Nephron (organoid): ENCODE results near the gene VAX1.

ENCODE experiments used
- H3K27ac Mint-ChIP-seq, 3 experiments: 2 replicates each; pipeline ENCODE4 v1.8.0; 2020; ENCODE audit warnings: mixed read lengths in 3 of 3, mild to moderate bottlenecking in 2 of 3, moderate library complexity in 1 of 3
- H3K27me3 Mint-ChIP-seq: 2 replicates; pipeline ENCODE4 v1.8.0; 2021; ENCODE audit warnings: low read depth, mild to moderate bottlenecking, moderate library complexity, mixed read lengths
- H3K36me3 Mint-ChIP-seq: 2 replicates; pipeline ENCODE4 v1.8.0; 2020; ENCODE audit warnings: low read depth, mixed read lengths
- H3K4me1 Mint-ChIP-seq: 2 replicates; pipeline ENCODE4 v1.8.0; 2020; ENCODE audit warnings: mixed read lengths
- H3K4me3 Mint-ChIP-seq, 3 experiments: 2 replicates each; pipeline ENCODE4 v1.8.0; 2020; ENCODE audit warnings: mild to moderate bottlenecking in 3 of 3, mixed read lengths in 3 of 3, moderate library complexity in 2 of 3
- H3K9me3 Mint-ChIP-seq: 2 replicates; pipeline ENCODE4 v1.8.0; 2020; ENCODE audit warnings: mixed read lengths
- CTCF ChIP-seq, 3 experiments: fragments of 200-600 bp; sonication (generic); IDR thresholded peaks; one replicate each; pipeline ENCODE4 v1.5.0; 2021; ENCODE audit warnings: antibody characterized with exemption in 3 of 3; ENCODE audit not compliant: unreplicated experiment in 3 of 3

VAX1 gene

DNA sequence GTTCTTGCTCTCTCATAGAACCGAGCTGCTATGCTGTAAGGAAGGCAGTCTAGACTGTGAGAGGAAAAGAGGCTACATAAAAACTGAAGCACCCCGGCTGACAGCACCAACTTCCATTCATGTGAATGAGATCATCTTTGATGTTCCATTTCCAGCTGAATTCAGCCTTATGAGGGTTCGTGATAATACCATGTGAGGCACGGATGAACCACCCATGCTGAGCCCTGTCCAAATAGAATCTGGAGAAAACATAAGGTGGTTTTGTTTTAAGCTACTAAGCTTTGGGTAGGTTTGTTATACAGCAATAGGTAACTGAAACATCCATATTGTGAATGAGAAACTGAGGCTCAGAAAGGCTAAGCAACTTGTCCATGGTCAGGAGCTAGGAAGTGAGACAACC lies 6.9 kb upstream of the VAX1 start:
- Mint-ChIP-seq H3K4me3 (no peak overlapping the region), H3K4me1 (peaks cover 5% of the 10 kb centered on the region), H3K27ac (no peak overlapping the region), H3K36me3 (no peaks in the 10 kb centered on the region), H3K9me3 (peaks cover 19% of the 10 kb centered on the region), H3K27me3 (peaks cover 100% of the 10 kb centered on the region)
- no peak for TF ChIP-seq CTCF (IDR thresholded peaks at IDR 0.05; ENCODE audit: unreplicated experiment in 3 of 3)

DNA sequence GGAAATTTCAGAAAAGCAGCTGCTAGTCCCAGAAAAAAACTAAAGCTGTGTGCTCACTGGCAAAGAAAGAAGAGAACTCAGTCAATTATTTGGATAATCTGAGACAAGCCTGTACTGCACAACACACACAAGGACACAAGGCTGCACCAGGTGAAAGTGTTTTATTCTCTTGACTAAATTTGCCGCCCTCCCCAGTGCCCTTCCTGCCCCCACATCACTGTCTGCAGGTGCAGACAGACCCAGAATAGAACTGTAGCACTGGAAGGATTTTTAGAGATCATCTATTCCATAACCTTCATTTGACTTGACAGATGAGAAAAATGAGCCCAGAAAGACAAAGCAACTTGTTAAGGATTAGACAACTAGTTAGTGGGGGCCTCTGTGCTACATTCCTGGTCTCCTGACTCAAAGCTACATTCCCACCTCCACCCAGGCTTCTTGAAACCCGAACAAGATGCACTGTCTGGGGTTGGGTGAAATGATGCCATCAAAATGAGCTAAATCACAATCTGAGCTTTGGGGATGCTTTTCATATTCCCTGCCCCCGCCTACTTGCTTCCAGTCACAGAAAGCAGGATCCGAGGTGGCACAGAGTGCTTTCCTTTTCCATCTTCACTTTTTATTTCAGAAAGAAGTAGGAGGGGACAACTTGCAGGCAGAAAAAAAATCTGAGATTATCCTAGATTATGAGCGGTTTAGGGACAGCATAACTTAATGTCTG lies 5.2 kb upstream of the VAX1 start:
- TF ChIP-seq CTCF (IDR thresholded peaks at IDR 0.05; ENCODE audit: unreplicated experiment in 3 of 3), result no peak
- no peak overlapping the region for H3K27ac Mint-ChIP-seq
- peaks cover 24% of the 10 kb centered on the region for H3K9me3 Mint-ChIP-seq
- no peak overlapping the region for H3K4me3 Mint-ChIP-seq
- H3K36me3 Mint-ChIP-seq, result no peaks in the 10 kb centered on the region
- peaks cover 15% of the 10 kb centered on the region for H3K4me1 Mint-ChIP-seq
- H3K27me3 Mint-ChIP-seq, result peaks cover 99% of the 10 kb centered on the region

GRCh38 chr10:117140525-117140902 lies 2.4 kb upstream of the VAX1 start:
- Mint-ChIP-seq H3K36me3 (no peaks in the 10 kb centered on the region), H3K27me3 (peaks cover 98% of the 10 kb centered on the region), H3K27ac (no peak overlapping the region), H3K4me3 (no peak overlapping the region), H3K4me1 (peaks cover 23% of the 10 kb centered on the region), H3K9me3 (peaks cover 24% of the 10 kb centered on the region)
- TF ChIP-seq CTCF (IDR thresholded peaks at IDR 0.05; ENCODE audit: unreplicated experiment in 3 of 3), result no peak

DNA sequence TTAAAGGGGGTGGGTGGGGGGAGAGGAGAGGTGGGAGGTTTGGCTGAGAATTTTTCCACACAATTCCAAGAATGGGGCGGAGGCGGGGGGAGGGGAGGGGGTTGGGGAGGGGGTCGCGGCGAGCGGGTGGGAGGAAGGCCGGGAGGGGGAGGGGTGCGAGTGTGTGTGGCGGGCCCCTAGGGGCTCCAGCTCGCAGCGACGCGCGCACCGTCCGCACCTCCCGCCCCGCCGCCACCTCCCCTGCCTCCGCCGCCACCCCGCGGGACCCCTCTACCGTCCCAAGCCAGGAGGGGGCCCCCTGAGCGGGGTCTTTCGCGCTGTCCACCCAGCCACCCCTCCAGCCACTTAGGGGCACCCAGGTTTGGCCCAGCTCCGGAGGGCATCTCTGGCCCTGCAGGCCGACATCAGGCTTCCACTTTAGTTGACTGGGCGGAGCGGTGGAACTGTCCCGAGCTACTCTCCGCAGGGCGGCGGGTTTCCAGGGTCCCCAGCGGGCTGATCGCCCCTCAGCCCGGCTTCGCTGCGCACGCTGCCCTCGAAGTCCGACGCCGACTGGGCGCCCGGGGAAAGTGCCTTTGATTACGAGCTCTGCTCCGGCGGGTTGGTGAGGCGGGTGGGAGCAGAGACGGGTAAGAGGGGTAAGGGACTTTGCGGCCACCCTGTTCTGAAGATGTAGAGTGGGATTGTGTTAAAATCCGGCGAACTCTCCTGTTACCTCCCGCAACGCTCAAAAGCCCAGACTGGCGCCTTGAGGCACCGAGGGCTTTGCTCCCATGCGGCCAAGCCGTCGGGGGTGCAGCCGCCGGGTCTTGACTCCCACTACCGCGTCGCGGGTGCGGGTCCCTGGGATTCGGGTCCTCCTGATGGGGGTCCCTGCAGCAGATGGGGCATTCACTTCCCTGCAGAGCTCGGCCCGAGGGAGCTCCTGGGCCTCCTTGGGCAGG lies 1.8 kb upstream of the VAX1 start:
- no peak overlapping the region for H3K27ac Mint-ChIP-seq

DNA sequence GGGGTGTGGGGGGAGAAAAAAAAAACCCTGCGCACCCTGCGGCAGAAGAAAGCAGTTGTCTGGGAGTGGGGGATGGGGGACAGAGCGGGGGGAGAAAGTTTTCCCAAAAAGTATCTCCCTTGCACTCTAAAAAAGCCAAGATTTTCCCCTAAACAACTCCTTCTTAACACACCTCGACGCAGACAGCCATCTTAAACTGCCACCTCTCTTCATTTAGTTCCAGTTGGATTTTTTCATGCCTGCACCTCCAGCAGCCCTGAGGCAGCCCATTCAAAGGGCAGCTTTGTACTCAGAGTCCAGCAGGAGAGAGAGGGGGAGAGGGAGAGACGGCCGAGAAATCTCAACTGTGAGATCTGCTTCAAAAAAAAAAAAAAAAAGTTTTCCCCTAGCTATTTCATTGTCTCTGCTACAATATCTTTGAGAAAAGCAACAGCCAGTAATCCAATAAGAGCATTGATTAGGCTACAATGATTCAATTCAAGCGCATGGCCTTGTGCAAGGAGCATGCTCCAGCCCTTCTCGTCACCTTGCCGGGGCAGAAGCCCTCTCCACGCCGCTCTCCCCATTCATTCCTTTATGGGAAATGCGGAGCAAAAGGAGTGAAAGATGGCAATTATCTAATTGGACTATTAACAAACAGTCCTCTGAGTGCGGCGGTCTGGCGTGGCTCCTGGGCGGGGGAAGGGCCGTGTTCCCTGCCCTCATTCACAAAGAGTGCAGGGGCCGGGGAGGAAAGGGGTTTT lies 939 bp upstream of the VAX1 start:
- H3K9me3 Mint-ChIP-seq, result peaks cover 20% of the 10 kb centered on the region
- peaks cover 25% of the 10 kb centered on the region for H3K4me1 Mint-ChIP-seq
- TF ChIP-seq CTCF (IDR thresholded peaks at IDR 0.05; ENCODE audit: unreplicated experiment in 3 of 3), result no peak
- H3K4me3 Mint-ChIP-seq, result peak overlapping the region; percentile 60 to 83 (median 74)
- no peak overlapping the region for H3K27ac Mint-ChIP-seq
- H3K36me3 Mint-ChIP-seq, result no peaks in the 10 kb centered on the region
- H3K27me3 Mint-ChIP-seq, result peaks cover 98% of the 10 kb centered on the region

More for the DNA sequence above, 1.8 kb upstream of the VAX1 start:
- no peak for TF ChIP-seq CTCF (IDR thresholded peaks at IDR 0.05; ENCODE audit: unreplicated experiment in 3 of 3)
- Mint-ChIP-seq H3K4me3 (no peak overlapping the region), H3K27me3 (peaks cover 98% of the 10 kb centered on the region), H3K9me3 (peaks cover 23% of the 10 kb centered on the region), H3K36me3 (no peaks in the 10 kb centered on the region), H3K4me1 (peaks cover 25% of the 10 kb centered on the region)
